HEK293T (cell line): ENCODE data around the gene EGLN3.

Experiments
- BHLHE40 ChIP-seq: fragments of 450-650 bp; IDR thresholded peaks from 2 replicates; pipeline ENCODE4 v1.6.1; 2016; ENCODE audit warnings: mild to moderate bottlenecking, moderate library complexity, borderline replicate concordance
- ELF4 ChIP-seq: fragments of 450-650 bp; IDR thresholded peaks from 2 replicates; pipeline ENCODE4 v1.6.1; 2017; ENCODE audit warnings: antibody characterized with exemption
- FOXA1 ChIP-seq: fragments of 450-650 bp; IDR thresholded peaks from 2 replicates; pipeline ENCODE4 v1.6.1; 2016; ENCODE audit warnings: mild to moderate bottlenecking
- FOXK2 ChIP-seq: fragments of 450-650 bp; IDR thresholded peaks from 2 replicates; pipeline ENCODE4 v1.6.1; 2016; ENCODE audit warnings: mild to moderate bottlenecking
- FOXM1 ChIP-seq: fragments of 450-650 bp; IDR thresholded peaks from 2 replicates; pipeline ENCODE4 v1.6.1; 2017; ENCODE audit warnings: mild to moderate bottlenecking, borderline replicate concordance
- HDGF ChIP-seq: fragments of 450-650 bp; IDR thresholded peaks from 2 replicates; pipeline ENCODE4 v1.6.1; 2017; ENCODE audit warnings: antibody characterized with exemption, borderline replicate concordance
- NFRKB ChIP-seq: fragments of 450-650 bp; IDR thresholded peaks from 2 replicates; pipeline ENCODE4 v1.6.1; 2016; ENCODE audit warnings: mild to moderate bottlenecking, moderate library complexity
- SP1 ChIP-seq: fragments of 450-650 bp; IDR thresholded peaks from 2 replicates; pipeline ENCODE4 v1.6.1; 2017
- TARDBP ChIP-seq: fragments of 450-650 bp; IDR thresholded peaks from 2 replicates; pipeline ENCODE4 v1.6.1; 2016

DNA sequence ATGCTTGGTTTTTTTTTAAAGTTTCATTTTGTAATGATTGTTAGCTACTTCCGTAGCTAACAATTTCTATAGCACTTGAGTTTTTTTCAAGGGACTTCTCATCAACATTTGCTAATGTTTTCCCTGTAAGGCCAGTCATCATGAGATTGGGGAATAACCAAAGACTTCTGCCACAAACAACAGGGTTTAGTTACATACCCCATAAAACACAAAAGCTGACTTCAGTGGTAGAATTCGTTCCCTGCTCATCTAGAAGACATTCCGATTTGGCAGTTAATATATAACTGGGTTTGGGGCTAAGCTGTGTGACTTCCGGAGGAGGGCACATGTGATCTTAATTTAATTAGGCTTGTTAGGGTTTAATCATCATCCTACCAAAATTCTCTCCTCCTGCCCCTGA is 22.9 kb downstream of the EGLN3 start:
- TF ChIP-seq ELF4 (no peak), FOXK2 (no peak), NFRKB (no peak), TARDBP (no peak), FOXA1 (no peak), FOXM1 (no peak), BHLHE40 (no peak), HDGF (no peak), SP1 (no peak)
